ENCODE results near the gene DLG2. TPM values are rescaled to one million over a fixed set of nuclear protein-coding genes. Genes with fewer than 3 reads are reported as not detected.
A peak's percentile ranks its signal among the peaks of the same experiment; 100 is the strongest.

Gene DLG2
- total RNA-seq, 1 donor from 2014 or later: 0.40 TPM

- DNase-seq (ENCODE audit: low read depth in 2 of 2): peak; percentile 22 to 47
Observed at GRCh38 chr11:83816572-83817187, 1810.5 kb downstream of the DLG2 start.

GRCh38 chr11:83815736-83816135 is 1811.4 kb downstream of the DLG2 start:
- peak in 1 of 2 donors; percentile 14 for DNase-seq (ENCODE audit: low read depth in 2 of 2)

GRCh38 chr11:83813296-83813695 is 1813.8 kb downstream of the DLG2 start:
- no peak for DNase-seq (ENCODE audit: low read depth in 2 of 2)

- no peak for DNase-seq (ENCODE audit: low read depth in 2 of 2)
Observed at GRCh38 chr11:83809274-83809673, 1817.9 kb downstream of the DLG2 start.

- no peak for DNase-seq (ENCODE audit: low read depth in 2 of 2)
Observed at GRCh38 chr11:83801799-83802198, 1825.3 kb downstream of the DLG2 start.

GRCh38 chr11:83793310-83793709 is 1833.8 kb downstream of the DLG2 start:
- no peak for DNase-seq (ENCODE audit: low read depth in 2 of 2)

- no peak for DNase-seq (ENCODE audit: low read depth in 2 of 2)
Observed at GRCh38 chr11:83791557-83791956, 1835.6 kb downstream of the DLG2 start.

GRCh38 chr11:83785942-83786341 is 1841.2 kb downstream of the DLG2 start:
- no peak for DNase-seq (ENCODE audit: low read depth in 2 of 2)

GRCh38 chr11:83784419-83784818 is 1842.7 kb downstream of the DLG2 start:
- DNase-seq (ENCODE audit: low read depth in 2 of 2): no peak

- no peak for DNase-seq (ENCODE audit: low read depth in 2 of 2)
Observed at GRCh38 chr11:83782329-83782728, 1844.8 kb downstream of the DLG2 start.

GRCh38 chr11:83779876-83780275 is 1847.3 kb downstream of the DLG2 start:
- no peak for DNase-seq (ENCODE audit: low read depth in 2 of 2)

GRCh38 chr11:83778596-83778995 is 1848.5 kb downstream of the DLG2 start:
- no peak for DNase-seq (ENCODE audit: low read depth in 2 of 2)

GRCh38 chr11:83773950-83774880 is 1852.9 kb downstream of the DLG2 start:
- DNase-seq (ENCODE audit: low read depth in 2 of 2): no peak

- DNase-seq (ENCODE audit: low read depth in 2 of 2): no peak
Observed at GRCh38 chr11:83768489-83768888, 1858.7 kb downstream of the DLG2 start.

- no peak for DNase-seq (ENCODE audit: low read depth in 2 of 2)
Observed at GRCh38 chr11:83766932-83767331, 1860.2 kb downstream of the DLG2 start.

- no peak for DNase-seq (ENCODE audit: low read depth in 2 of 2)
Observed at GRCh38 chr11:83764643-83765042, 1862.5 kb downstream of the DLG2 start.

GRCh38 chr11:83760932-83761331 is 1866.2 kb downstream of the DLG2 start:
- DNase-seq (ENCODE audit: low read depth in 2 of 2): no peak

GRCh38 chr11:83759148-83759547 is 1868.0 kb downstream of the DLG2 start:
- no peak for DNase-seq (ENCODE audit: low read depth in 2 of 2)

GRCh38 chr11:83751041-83751440 is 1876.1 kb downstream of the DLG2 start:
- DNase-seq (ENCODE audit: low read depth in 2 of 2): no peak

- DNase-seq (ENCODE audit: low read depth in 2 of 2): no peak
Observed at GRCh38 chr11:83746921-83747585, 1880.1 kb downstream of the DLG2 start.

- DNase-seq (ENCODE audit: low read depth in 2 of 2): no peak
Observed at GRCh38 chr11:83744620-83745192, 1882.4 kb downstream of the DLG2 start.

GRCh38 chr11:83736684-83737083 is 1890.5 kb downstream of the DLG2 start:
- DNase-seq (ENCODE audit: low read depth in 2 of 2): no peak

All from lung microvascular endothelial cell (primary cell).